ENCODE results near the gene CNST.
"Not testable (repeated sequence)": the region's sequence is repeated elsewhere in the genome, so short reads cannot be mapped to it uniquely, and the experiment has no call there.

Gene CNST

GRCh38 chr1:246550402-246550801 lies 15.9 kb upstream of the CNST start:
- no peak overlapping the region for H3K4me3 ChIP-seq (ENCODE audit: low read length)
- no peak for DNase-seq (ENCODE audit: low read depth, low spot score)

- no peak overlapping the region for H3K4me3 ChIP-seq (ENCODE audit: low read length)
- no peak for DNase-seq (ENCODE audit: low read depth, low spot score)
Observed at GRCh38 chr1:246552110-246552509, 14.1 kb upstream of the CNST start.

- no peak overlapping the region for H3K4me3 ChIP-seq (ENCODE audit: low read length)
- DNase-seq (ENCODE audit: low read depth, low spot score): no peak
Observed at GRCh38 chr1:246554201-246554600, 12.1 kb upstream of the CNST start.

GRCh38 chr1:246558041-246558440 lies 8.2 kb upstream of the CNST start:
- no peak overlapping the region for H3K4me3 ChIP-seq (ENCODE audit: low read length)
- DNase-seq (ENCODE audit: low read depth, low spot score): no peak

- no peak overlapping the region for H3K4me3 ChIP-seq (ENCODE audit: low read length)
- no peak for DNase-seq (ENCODE audit: low read depth, low spot score)
Observed at GRCh38 chr1:246559310-246559709, 6.9 kb upstream of the CNST start.

- not testable (repeated sequence) for H3K4me3 ChIP-seq (ENCODE audit: low read length); DNase-seq (ENCODE audit: low read depth, low spot score)
Observed at GRCh38 chr1:246560833-246561232, 5.4 kb upstream of the CNST start.

GRCh38 chr1:246564839-246565750 lies 1.2 kb upstream of the CNST start:
- peak overlapping the region; percentile 80 for H3K4me3 ChIP-seq (ENCODE audit: low read length)
- DNase-seq (ENCODE audit: low read depth, low spot score): no peak

GRCh38 chr1:246565751-246566127 lies 517 bp upstream of the CNST start:
- H3K4me3 ChIP-seq (ENCODE audit: low read length): peak overlapping the region; percentile 80
- no peak for DNase-seq (ENCODE audit: low read depth, low spot score)

GRCh38 chr1:246566813-246567645 lies 773 bp downstream of the CNST start:
- peak overlapping the region; percentile 80 for H3K4me3 ChIP-seq (ENCODE audit: low read length)
- peak; percentile 22 for DNase-seq (ENCODE audit: low read depth, low spot score)

GRCh38 chr1:246567646-246568235 lies 1.5 kb downstream of the CNST start:
- DNase-seq (ENCODE audit: low read depth, low spot score): no peak

GRCh38 chr1:246569248-246570238 lies 3.3 kb downstream of the CNST start:
- DNase-seq (ENCODE audit: low read depth, low spot score): no peak
- no peak overlapping the region for H3K4me3 ChIP-seq (ENCODE audit: low read length)

More at GRCh38 chr1:246567646-246568235, 1.5 kb downstream of the CNST start:
- H3K4me3 ChIP-seq (ENCODE audit: low read length): peak overlapping the region; percentile 80

- DNase-seq (ENCODE audit: low read depth, low spot score); H3K4me3 ChIP-seq (ENCODE audit: low read length): not testable (repeated sequence)
Observed at GRCh38 chr1:246571309-246571708, 5.1 kb downstream of the CNST start.

GRCh38 chr1:246571953-246572352 lies 5.7 kb downstream of the CNST start:
- no peak for DNase-seq (ENCODE audit: low read depth, low spot score)
- H3K4me3 ChIP-seq (ENCODE audit: low read length): no peak overlapping the region

- H3K4me3 ChIP-seq (ENCODE audit: low read length): no peak overlapping the region
- DNase-seq (ENCODE audit: low read depth, low spot score): no peak
Observed at GRCh38 chr1:246572785-246573184, 6.5 kb downstream of the CNST start.

GRCh38 chr1:246573491-246573890 lies 7.2 kb downstream of the CNST start:
- DNase-seq (ENCODE audit: low read depth, low spot score): no peak
- no peak overlapping the region for H3K4me3 ChIP-seq (ENCODE audit: low read length)

GRCh38 chr1:246576709-246577032 lies 10.4 kb downstream of the CNST start:
- H3K4me3 ChIP-seq (ENCODE audit: low read length): no peak overlapping the region
- DNase-seq (ENCODE audit: low read depth, low spot score): no peak

GRCh38 chr1:246577082-246577719 lies 10.9 kb downstream of the CNST start:
- no peak overlapping the region for H3K4me3 ChIP-seq (ENCODE audit: low read length)
- DNase-seq (ENCODE audit: low read depth, low spot score): no peak

- no peak overlapping the region for H3K4me3 ChIP-seq (ENCODE audit: low read length)
- peak; percentile 75 for DNase-seq (ENCODE audit: low read depth, low spot score)
Observed at GRCh38 chr1:246577720-246578106, 11.5 kb downstream of the CNST start.
